ENCODE results near the gene GPR179. TPM values are rescaled to one million over a fixed set of nuclear protein-coding genes. Genes with fewer than 3 reads are reported as not detected.
"Not testable (repeated sequence)": the region's sequence is repeated elsewhere in the genome, so short reads cannot be mapped to it uniquely, and the experiment has no call there.

GPR179 gene
- total RNA-seq, 1 donor from 2014 or later, result not detected

DNA sequence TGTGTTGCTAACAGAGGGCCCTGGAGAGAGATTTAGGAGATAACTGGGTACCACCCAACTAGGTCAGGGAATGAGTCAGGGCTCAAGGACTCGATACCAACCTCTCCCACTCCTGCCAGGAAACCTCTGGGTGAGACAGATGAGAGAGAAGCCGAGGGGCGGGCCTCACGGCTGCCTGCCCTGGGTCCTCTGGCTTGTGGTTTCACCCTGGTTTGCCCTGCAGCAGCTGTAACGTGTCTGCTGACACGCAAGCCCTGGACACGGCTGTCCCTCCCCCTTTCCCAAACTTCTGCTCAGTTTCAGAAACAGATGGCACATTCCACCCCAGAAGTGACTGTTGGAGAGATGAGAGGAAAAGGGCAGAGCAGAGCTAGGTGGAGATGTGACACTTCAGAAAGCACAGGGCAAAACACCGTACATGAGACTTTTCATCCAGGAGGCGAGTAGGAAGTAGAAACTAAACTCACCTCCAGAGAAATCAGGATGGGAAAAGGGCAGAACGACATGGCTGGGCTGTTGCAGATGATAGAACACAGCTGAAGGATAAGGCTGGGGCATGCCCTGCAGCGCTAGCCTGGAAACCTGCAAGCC is 57.2 kb downstream of the GPR179 start:
- H3K4me3 ChIP-seq; H3K36me3 ChIP-seq; H3K9me3 ChIP-seq; DNase-seq (ENCODE audit: extremely low spot score in 2 of 2); H3K27me3 ChIP-seq; H3K4me1 ChIP-seq; intact Hi-C loops (cut with DNase I): not testable (repeated sequence)
- H3K27ac ChIP-seq, result peak overlapping the region; percentile 49

DNA sequence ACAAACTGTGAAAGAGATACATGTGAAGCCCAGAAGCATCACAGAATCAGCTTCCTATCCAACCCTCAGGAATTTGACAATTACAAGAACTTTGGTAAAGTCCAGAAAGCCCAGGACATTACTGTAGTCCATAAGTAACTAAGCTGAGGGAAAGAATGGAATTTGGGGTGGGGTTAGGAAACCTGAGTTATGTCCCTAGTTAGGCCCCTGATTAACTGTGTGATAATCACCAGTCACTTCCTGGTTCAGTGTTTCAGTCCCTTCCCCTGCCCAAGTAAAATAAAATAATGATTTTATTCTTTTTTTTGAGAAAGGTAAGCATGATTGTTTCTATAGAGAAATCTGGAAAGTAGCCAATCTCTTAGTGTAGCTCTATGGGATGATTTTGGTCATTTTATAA is 57.8 kb downstream of the GPR179 start:
- intact Hi-C loops (cut with DNase I); H3K27me3 ChIP-seq; H3K36me3 ChIP-seq; DNase-seq (ENCODE audit: extremely low spot score in 2 of 2); H3K9me3 ChIP-seq; H3K4me1 ChIP-seq; H3K4me3 ChIP-seq: not testable (repeated sequence)
- peak overlapping the region; percentile 49 for H3K27ac ChIP-seq

Other genes starting within 250 kb of the GPR179 start
- gene TBC1D3E, start 216.0 kb downstream of the GPR179 start, total RNA-seq, result not detected
- gene TBC1D3, start 151.4 kb downstream of the GPR179 start, total RNA-seq, result not detected
- gene MRPL45, start 46.8 kb downstream of the GPR179 start, total RNA-seq, result 22.1 TPM
- gene SOCS7, start 7.9 kb upstream of the GPR179 start, total RNA-seq, result 14.7 TPM
- gene ARHGAP23, start 84.5 kb upstream of the GPR179 start, total RNA-seq, result 70.2 TPM

Measured in vagina (tissue), 2 donors.